Osteoblast (primary cell): ENCODE results near the gene PCDHGA1. TPM values are rescaled to one million over a fixed set of nuclear protein-coding genes. Genes with fewer than 3 reads are reported as not detected.

ENCODE experiments used
- DNase-seq: peaks from one replicate; pipeline ENCODE4 v3.0.0; 2011; ENCODE audit warnings: low spot score, mixed read lengths; ENCODE audit not compliant: insufficient read length; ENCODE audit errors: missing footprints
- H2AFZ ChIP-seq: 2 replicates; pipeline ENCODE4 v1.6.0; 2011; ENCODE audit warnings: mild to moderate bottlenecking, low read length
- H3K27ac ChIP-seq: 2 replicates; pipeline ENCODE4 v1.5.1; 2011; ENCODE audit warnings: mild to moderate bottlenecking, low read depth, low read length, moderate library complexity
- H3K27me3 ChIP-seq: 2 replicates; pipeline ENCODE4 v1.6.0; 2012; ENCODE audit warnings: mild to moderate bottlenecking, control low read depth, inconsistent platforms, low read length, moderate library complexity; ENCODE audit not compliant: insufficient read depth
- H3K36me3 ChIP-seq: 2 replicates; pipeline ENCODE4 v1.5.1; 2011; ENCODE audit warnings: mild to moderate bottlenecking, low read length, control low read depth, moderate library complexity; ENCODE audit not compliant: insufficient read depth
- H3K4me1 ChIP-seq: 2 replicates; pipeline ENCODE4 v1.5.1; 2011; ENCODE audit warnings: mild to moderate bottlenecking, low read length, control low read depth, moderate library complexity; ENCODE audit not compliant: insufficient read depth
- H3K4me2 ChIP-seq: 2 replicates; pipeline ENCODE4 v1.6.0; 2011; ENCODE audit warnings: mild to moderate bottlenecking, low read length; ENCODE audit not compliant: insufficient read depth
- H3K4me3 ChIP-seq: fragments of 200-600 bp; sonication (generic); 3 replicates; pipeline ENCODE4 v1.5.1; 2012; ENCODE audit warnings: mild to moderate bottlenecking, low read length, inconsistent platforms; ENCODE audit not compliant: insufficient read depth
- H3K79me2 ChIP-seq: 2 replicates; pipeline ENCODE4 v1.6.0; 2012; ENCODE audit warnings: mild to moderate bottlenecking, low read length, control low read depth, inconsistent platforms; ENCODE audit not compliant: insufficient read depth
- H3K9me3 ChIP-seq: 2 replicates; pipeline ENCODE4 v1.5.1; 2011; ENCODE audit warnings: low read depth, low read length, control low read depth
- H4K20me1 ChIP-seq: 2 replicates; pipeline ENCODE4 v1.6.0; 2012; ENCODE audit warnings: mild to moderate bottlenecking, low read length, control low read depth; ENCODE audit not compliant: insufficient read depth
- total RNA-seq: library from RNA; depleted of rRNA; stranded (reverse); fragments of >200 nt; gene quantifications from 2 replicates; pipeline ENCODE4 v1.2.3, GENCODE V29; 2012
- TF ChIP-seq, protein P1 (sequence below): IDR thresholded peaks from 2 replicates; pipeline ENCODE4 v1.5.1; 2011; ENCODE audit warnings: mild to moderate bottlenecking, low read depth, low read length, moderate library complexity; ENCODE audit errors: extremely low read depth

Gene PCDHGA1
- total RNA-seq, 1 donor: 1.1 TPM

DNA sequence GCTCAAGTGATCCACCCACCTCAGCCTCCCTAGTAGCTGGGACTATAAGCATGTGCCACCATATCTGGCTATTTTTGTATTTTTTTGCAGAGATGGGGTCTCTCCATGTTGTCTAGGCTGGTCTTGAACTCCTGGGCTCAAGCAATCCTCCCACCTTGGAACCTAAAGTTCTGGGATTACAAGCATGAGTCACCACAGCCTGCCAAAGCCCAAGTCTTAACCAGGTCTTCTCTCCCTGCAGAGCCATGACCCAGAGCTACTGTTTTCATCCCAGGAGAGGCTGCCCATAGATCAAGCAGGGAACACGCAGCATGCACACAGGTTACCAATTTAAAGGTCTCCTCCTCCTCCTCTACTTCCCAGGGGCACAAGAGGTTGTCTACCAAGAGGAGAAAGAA lies 188.3 kb downstream of the PCDHGA1 start:
- DNase-seq: no peak
- H3K27ac ChIP-seq: no peak overlapping the region
- peaks cover 2% of the 10 kb centered on the region for H3K79me2 ChIP-seq
- H3K27me3 ChIP-seq: no peaks in the 10 kb centered on the region
- H2AFZ ChIP-seq: no peak overlapping the region
- TF ChIP-seq, protein P1, sequence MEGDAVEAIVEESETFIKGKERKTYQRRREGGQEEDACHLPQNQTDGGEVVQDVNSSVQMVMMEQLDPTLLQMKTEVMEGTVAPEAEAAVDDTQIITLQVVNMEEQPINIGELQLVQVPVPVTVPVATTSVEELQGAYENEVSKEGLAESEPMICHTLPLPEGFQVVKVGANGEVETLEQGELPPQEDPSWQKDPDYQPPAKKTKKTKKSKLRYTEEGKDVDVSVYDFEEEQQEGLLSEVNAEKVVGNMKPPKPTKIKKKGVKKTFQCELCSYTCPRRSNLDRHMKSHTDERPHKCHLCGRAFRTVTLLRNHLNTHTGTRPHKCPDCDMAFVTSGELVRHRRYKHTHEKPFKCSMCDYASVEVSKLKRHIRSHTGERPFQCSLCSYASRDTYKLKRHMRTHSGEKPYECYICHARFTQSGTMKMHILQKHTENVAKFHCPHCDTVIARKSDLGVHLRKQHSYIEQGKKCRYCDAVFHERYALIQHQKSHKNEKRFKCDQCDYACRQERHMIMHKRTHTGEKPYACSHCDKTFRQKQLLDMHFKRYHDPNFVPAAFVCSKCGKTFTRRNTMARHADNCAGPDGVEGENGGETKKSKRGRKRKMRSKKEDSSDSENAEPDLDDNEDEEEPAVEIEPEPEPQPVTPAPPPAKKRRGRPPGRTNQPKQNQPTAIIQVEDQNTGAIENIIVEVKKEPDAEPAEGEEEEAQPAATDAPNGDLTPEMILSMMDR: no peak
- H3K9me3 ChIP-seq: no peaks in the 10 kb centered on the region
- H3K4me1 ChIP-seq: peaks cover 71% of the 10 kb centered on the region
- H4K20me1 ChIP-seq: no peaks in the 10 kb centered on the region
- no peak overlapping the region for H3K4me2 ChIP-seq
- H3K4me3 ChIP-seq: no peak overlapping the region
- peaks cover 15% of the 10 kb centered on the region for H3K36me3 ChIP-seq

DNA sequence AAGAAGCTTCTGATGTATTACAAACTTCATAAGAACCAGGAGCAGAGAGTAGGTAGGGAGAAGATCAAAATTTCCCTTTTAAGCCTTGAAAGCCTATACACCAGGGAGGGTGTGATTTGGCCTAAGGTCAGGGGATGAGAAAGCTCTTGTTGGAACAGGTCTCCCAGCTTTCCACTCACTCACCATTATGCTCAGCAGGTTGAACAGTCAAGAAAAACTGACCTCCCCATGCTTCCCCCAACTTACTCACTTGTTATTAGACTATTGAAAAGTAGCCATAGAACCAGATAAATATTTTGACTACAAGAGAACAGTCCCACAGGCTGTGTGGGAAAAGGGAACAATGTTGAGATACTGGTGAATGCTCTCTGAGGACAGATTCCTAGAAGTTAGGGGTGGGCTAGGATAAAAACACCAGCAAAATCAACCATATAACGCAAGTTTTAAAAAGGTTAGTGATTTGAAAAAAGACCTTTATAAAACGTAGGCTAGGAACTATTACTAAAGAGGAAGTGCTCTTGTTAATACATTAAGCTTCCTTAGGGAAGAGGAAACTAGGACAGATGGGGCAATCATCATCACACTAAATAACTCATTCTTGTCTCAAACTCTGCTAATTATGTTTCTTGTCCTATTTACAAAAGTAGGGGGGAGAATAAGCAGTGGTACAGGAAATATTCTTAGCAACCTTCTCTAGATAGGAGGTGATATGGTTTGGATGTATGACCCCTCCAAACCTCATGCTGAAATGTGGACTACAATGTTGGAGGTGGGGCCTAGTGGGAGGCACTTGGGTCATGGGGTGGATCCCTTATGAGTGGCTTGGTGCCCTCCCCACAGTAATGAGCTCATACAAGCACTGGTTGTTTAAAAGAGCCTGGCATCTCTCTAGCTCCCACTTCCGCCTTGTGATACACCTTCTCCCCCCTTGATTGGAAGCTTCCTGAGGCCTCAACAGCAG lies 189.6 kb downstream of the PCDHGA1 start:
- Histone ChIP-seq H3K79me2 (peaks cover 7% of the 10 kb centered on the region), H3K4me2 (no peak overlapping the region), H3K4me1 (peaks cover 69% of the 10 kb centered on the region), H3K36me3 (peaks cover 19% of the 10 kb centered on the region), H2AFZ (no peak overlapping the region), H3K9me3 (no peaks in the 10 kb centered on the region), H3K27ac (peak overlapping the region; percentile 91), H4K20me1 (no peaks in the 10 kb centered on the region), H3K27me3 (no peaks in the 10 kb centered on the region), H3K4me3 (no peak overlapping the region)
- DNase-seq: no peak
- TF ChIP-seq, protein P1: no peak

DNA sequence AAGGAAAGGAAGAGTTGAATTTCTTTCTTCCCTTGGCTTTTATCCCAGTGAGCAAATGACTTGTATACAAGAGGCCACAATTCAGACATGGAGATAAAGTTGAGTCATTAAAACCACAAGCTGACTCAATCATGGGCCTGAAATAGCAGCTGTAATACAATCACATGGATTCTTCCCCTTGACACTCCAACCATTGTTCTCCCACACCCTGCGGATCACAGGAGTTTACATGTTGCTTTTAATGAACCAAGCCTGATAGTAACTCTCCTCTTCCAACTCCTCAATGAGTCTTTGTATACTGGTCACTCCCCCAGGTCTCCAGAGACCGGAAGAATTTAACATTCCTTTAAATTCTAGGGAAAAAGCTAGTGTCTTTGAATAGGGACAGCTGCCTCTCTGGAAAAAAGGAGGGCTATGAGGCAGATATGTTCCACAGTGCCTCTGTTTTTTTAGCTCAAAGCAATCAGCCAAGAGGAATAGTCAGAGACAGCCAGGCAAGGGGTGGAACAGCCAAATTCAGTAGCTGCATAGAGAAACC lies 191.0 kb downstream of the PCDHGA1 start:
- Histone ChIP-seq H3K9me3 (no peaks in the 10 kb centered on the region), H3K4me2 (peak overlapping the region; percentile 65), H3K79me2 (peaks cover 7% of the 10 kb centered on the region), H3K4me1 (peaks cover 70% of the 10 kb centered on the region), H2AFZ (no peak overlapping the region), H3K4me3 (peak overlapping the region; percentile 5), H4K20me1 (no peaks in the 10 kb centered on the region), H3K27ac (peak overlapping the region; percentile 91), H3K27me3 (no peaks in the 10 kb centered on the region), H3K36me3 (peaks cover 26% of the 10 kb centered on the region)
- peak; percentile 92 for DNase-seq
- TF ChIP-seq, protein P1: no peak

DNA sequence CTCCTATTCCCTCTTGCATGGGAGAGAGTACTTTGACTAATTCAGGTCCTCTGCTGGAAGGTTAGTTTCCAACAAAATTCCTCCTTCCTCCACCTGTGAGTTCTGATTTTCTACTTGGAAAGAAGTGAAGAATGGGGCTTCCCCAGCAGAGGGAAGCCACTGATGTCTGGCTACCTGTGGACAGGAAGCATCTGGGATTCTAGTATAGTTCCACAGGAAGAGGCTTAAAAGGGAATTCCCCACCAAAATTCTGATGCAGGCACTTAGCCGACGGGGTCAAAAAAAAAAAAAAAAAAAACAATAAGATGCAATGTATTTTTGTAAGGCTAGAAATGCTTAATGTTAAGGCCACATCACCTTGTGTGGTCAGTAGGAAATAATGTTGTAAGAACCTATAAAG lies 192.0 kb downstream of the PCDHGA1 start:
- TF ChIP-seq, protein P1: no peak
- Histone ChIP-seq H3K27me3 (no peaks in the 10 kb centered on the region), H3K79me2 (peaks cover 7% of the 10 kb centered on the region), H3K9me3 (no peaks in the 10 kb centered on the region), H3K27ac (peak overlapping the region; percentile 91), H3K4me1 (peaks cover 61% of the 10 kb centered on the region), H2AFZ (no peak overlapping the region), H3K4me3 (no peak overlapping the region), H3K36me3 (peaks cover 30% of the 10 kb centered on the region), H4K20me1 (no peaks in the 10 kb centered on the region), H3K4me2 (no peak overlapping the region)
- no peak for DNase-seq
